MCF 10A (cell line): Measurements from ENCODE around the gene TNRC18. TPM values are rescaled to one million over a fixed set of nuclear protein-coding genes. Genes with fewer than 3 reads are reported as not detected.
A peak's percentile ranks its signal among the peaks of the same experiment; 100 is the strongest.

Experiments
- BruUV-seq: library from RNA; stranded (reverse); fragments of 400-500 nt; replicated peaks from 2 replicates; lab custom pipeline; 2021; lab: Mats Ljungman, UMichigan
- CTCF ChIA-PET: fragments of 300-600 bp; sonication (Branson Sonifier 250); formaldehyde crosslinking; extraction: SDS; loops from one replicate; lab custom pipeline; 2021; ENCODE audit warnings: antibody characterized with exemption, inconsistent platforms; lab: Yijun Ruan, JAX
- POLR2A ChIA-PET: fragments of 300-600, 350-650 bp; sonication (Branson Sonifier 250); formaldehyde crosslinking; extraction: SDS; loops from one replicate; lab custom pipeline; 2020; ENCODE audit warnings: antibody characterized with exemption, inconsistent platforms; lab: Yijun Ruan, JAX
- DNase-seq: peaks from one replicate; pipeline ENCODE4 v3.0.0-alpha.2; 2018; ENCODE audit not compliant: unreplicated experiment
- H3K27ac Mint-ChIP-seq: one replicate; pipeline ENCODE4 v1.8.0; 2022; ENCODE audit warnings: mild to moderate bottlenecking, low read depth, mixed read lengths; ENCODE audit not compliant: unreplicated experiment
- H3K27me3 Mint-ChIP-seq: one replicate; pipeline ENCODE4 v1.8.0; 2022; ENCODE audit warnings: mixed read lengths; ENCODE audit not compliant: insufficient read depth, unreplicated experiment
- H3K36me3 Mint-ChIP-seq: one replicate; pipeline ENCODE4 v1.8.0; 2022; ENCODE audit warnings: mild to moderate bottlenecking, moderate library complexity, mixed read lengths; ENCODE audit not compliant: insufficient read depth, unreplicated experiment
- H3K4me1 Mint-ChIP-seq: one replicate; pipeline ENCODE4 v1.8.0; 2022; ENCODE audit warnings: mixed read lengths; ENCODE audit not compliant: insufficient read depth, unreplicated experiment
- H3K4me3 Mint-ChIP-seq: one replicate; pipeline ENCODE4 v1.8.0; 2022; ENCODE audit warnings: mild to moderate bottlenecking, moderate library complexity, mixed read lengths; ENCODE audit not compliant: unreplicated experiment
- H3K9me3 Mint-ChIP-seq: one replicate; pipeline ENCODE4 v1.8.0; 2022; ENCODE audit warnings: mixed read lengths; ENCODE audit not compliant: unreplicated experiment
- intact Hi-C: fragments of 100-400 bp; cut with micrococcal nuclease; formaldehyde crosslinking; loops from 2 replicates; pipeline ENCODE4 v1.14.1; 2022
- total RNA-seq: library from RNA; stranded (reverse); gene quantifications from 2 replicates; pipeline ENCODE4 v1.2.3, GENCODE V29; 2022
- TF ChIP-seq, protein P1 (sequence below): fragments of 200-600 bp; IDR thresholded peaks from one replicate; pipeline ENCODE4 v1.8.0; 2022; ENCODE audit warnings: antibody characterized with exemption, mild to moderate bottlenecking; ENCODE audit not compliant: unreplicated experiment

The TNRC18 gene
- total RNA-seq, 1 experiment from 2014 or later, result 132 TPM

DNA sequence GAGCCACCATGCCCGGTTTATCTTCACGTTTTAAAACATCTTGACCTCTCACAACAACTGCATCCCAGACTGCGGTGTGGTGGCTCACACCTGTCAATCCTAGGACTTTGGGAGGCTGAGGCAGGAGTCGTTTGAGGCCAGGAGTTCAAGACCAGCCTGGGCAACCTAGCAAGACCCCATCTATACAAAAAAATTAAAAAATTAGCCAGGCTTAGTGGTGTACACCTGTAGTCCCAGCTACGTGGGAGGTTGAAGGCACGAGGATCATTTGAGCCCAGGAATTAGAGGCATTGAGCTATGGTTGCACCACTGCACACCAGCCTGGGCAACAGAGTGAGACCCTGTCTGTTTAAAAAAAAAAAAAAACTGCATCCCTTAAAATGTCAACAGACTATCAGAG is 20.2 kb downstream of the TNRC18 start:
- POLR2A ChIA-PET, result interaction anchor here (1.7 kb wide), 1 partner anchor 19 kb away, joined by 4 read pairs; no protein-coding TSS in a partner anchor
- BruUV-seq, result no TSS peak
- CTCF ChIA-PET, result no interaction called here

DNA sequence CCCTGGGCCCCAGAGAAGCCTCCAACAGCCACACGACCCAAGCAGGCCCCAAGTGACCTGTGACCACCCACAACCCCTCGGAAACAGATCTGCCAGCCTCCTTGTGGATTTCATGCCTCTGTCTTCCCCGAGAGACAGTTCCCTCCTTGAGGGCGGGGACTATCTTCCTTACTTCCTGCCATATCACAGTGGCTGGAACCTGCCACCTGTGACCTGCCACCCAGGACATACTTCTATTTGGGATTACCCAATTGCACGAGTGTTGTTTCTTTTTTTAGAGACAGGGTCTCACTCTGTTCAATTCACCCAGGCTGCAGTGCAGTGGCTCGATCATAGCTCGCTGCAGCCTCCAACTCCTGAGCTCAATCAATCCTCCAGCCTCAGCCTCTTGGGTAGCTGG is 25.9 kb downstream of the TNRC18 start:
- DNase-seq, result no peak
- Mint-ChIP-seq H3K27me3 (no peaks in the 10 kb centered on the region), H3K4me1 (peaks cover 13% of the 10 kb centered on the region), H3K4me3 (peak overlapping the region; percentile 69), H3K9me3 (no peaks in the 10 kb centered on the region), H3K27ac (peak overlapping the region; percentile 86), H3K36me3 (peaks cover 50% of the 10 kb centered on the region)
- intact Hi-C loops, result loop anchor here (1.0 kb wide), 1 partner anchor 27 kb away; no protein-coding TSS in a partner anchor
- CTCF ChIA-PET, result interaction anchor here (0.7 to 2.1 kb wide), 4 partner anchors 9 to 56 kb away, joined by 3 to 16 read pairs (median 5); no protein-coding TSS in a partner anchor
- POLR2A ChIA-PET, result interaction anchor here (0.6 to 3.0 kb wide), 12 partner anchors 10 to 742 kb away, joined by 3 to 35 read pairs (median 4); no protein-coding TSS in a partner anchor
- TF ChIP-seq, protein P1, sequence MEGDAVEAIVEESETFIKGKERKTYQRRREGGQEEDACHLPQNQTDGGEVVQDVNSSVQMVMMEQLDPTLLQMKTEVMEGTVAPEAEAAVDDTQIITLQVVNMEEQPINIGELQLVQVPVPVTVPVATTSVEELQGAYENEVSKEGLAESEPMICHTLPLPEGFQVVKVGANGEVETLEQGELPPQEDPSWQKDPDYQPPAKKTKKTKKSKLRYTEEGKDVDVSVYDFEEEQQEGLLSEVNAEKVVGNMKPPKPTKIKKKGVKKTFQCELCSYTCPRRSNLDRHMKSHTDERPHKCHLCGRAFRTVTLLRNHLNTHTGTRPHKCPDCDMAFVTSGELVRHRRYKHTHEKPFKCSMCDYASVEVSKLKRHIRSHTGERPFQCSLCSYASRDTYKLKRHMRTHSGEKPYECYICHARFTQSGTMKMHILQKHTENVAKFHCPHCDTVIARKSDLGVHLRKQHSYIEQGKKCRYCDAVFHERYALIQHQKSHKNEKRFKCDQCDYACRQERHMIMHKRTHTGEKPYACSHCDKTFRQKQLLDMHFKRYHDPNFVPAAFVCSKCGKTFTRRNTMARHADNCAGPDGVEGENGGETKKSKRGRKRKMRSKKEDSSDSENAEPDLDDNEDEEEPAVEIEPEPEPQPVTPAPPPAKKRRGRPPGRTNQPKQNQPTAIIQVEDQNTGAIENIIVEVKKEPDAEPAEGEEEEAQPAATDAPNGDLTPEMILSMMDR, result no peak
- BruUV-seq, result no TSS peak

More for the DNA sequence above, 20.2 kb downstream of the TNRC18 start:
- no peak overlapping the region for H3K4me3 Mint-ChIP-seq
- TF ChIP-seq, protein P1, result no peak
- no peak for DNase-seq
- H3K27ac Mint-ChIP-seq, result no peak overlapping the region
- H3K9me3 Mint-ChIP-seq, result no peaks in the 10 kb centered on the region
- H3K36me3 Mint-ChIP-seq, result peaks cover 51% of the 10 kb centered on the region
- H3K4me1 Mint-ChIP-seq, result peaks cover 14% of the 10 kb centered on the region
- no peaks in the 10 kb centered on the region for H3K27me3 Mint-ChIP-seq
- intact Hi-C loops, result no loop called here

DNA sequence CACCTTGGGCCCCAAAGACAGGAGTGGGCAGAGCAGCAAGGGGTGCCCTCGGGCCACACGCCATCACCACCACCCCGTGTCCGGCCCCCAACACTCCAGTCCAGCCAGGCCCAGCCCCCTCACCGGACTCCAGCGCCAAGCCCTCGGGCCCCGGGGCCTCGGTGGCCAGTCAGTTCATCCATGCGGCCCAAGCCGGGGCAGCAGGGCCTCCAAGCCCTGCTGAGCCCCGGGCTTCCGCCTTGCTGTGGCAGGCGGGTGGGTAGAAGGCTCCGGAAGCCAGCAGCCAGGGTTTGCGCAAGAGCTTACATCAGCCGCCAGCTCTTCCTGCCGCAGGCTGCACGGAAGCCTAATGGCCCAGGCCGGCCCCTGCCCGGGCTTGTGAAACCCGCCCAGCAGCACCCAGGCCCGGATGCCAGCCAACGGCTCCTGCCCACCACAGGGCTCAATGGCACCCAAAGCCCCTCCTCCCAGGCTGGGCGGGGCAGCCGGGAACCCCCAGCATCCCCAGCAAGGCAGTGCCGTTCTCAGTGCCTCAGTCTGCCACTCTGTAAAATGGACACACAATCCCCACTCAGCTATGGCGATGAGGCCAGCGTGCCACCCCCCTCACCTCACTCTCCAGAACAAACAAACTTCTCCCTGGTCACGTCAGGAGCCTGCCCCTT is 26.5 kb downstream of the TNRC18 start:
- TF ChIP-seq, protein P1, result no peak
- Mint-ChIP-seq H3K9me3 (no peaks in the 10 kb centered on the region), H3K4me3 (peak overlapping the region; percentile 69), H3K27me3 (no peaks in the 10 kb centered on the region), H3K27ac (peak overlapping the region; percentile 86), H3K4me1 (peaks cover 13% of the 10 kb centered on the region), H3K36me3 (peaks cover 50% of the 10 kb centered on the region)
- POLR2A ChIA-PET, result interaction anchor here (0.6 to 3.0 kb wide), 18 partner anchors 11 to 307 kb away, joined by 3 to 35 read pairs (median 4); no protein-coding TSS in a partner anchor
- no TSS peak for BruUV-seq
- intact Hi-C loops, result loop anchor here (1.0 kb wide), 3 partner anchors 27 to 157 kb away; no protein-coding TSS in a partner anchor
- CTCF ChIA-PET, result interaction anchor here (0.5 to 2.1 kb wide), 21 partner anchors 9 to 293 kb away, joined by 3 to 16 read pairs (median 3); partner anchors contain the start of gene TNRC18
- peak; percentile 97 for DNase-seq

DNA sequence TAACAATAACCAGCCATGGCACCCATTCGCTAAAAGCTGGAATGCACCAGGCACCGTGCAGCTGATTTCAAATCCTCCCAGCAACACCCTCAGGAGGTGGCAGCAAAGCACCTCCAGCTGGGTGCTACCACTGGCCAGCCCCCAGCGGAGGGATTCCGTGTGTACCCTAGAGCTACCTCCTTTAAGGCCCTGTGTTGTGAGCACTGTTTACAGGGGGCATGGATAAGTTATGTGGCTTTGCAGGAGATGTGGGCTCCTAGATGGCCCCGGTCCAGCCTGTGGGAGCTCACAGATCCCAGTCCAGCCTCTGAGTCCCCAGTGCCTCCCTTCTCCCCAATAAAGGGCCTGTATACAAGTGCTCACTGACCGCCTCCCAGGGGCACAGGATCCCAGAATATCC is 27.1 kb downstream of the TNRC18 start:
- DNase-seq, result peak; percentile 80
- TSS peak; percentile 64 for BruUV-seq
- POLR2A ChIA-PET, result interaction anchor here (0.5 to 3.0 kb wide), 17 partner anchors 11 to 308 kb away, joined by 3 to 35 read pairs (median 4); no protein-coding TSS in a partner anchor

More for the DNA sequence above, 27.1 kb downstream of the TNRC18 start:
- Mint-ChIP-seq H3K27me3 (no peaks in the 10 kb centered on the region), H3K4me3 (peak overlapping the region; percentile 69), H3K4me1 (peaks cover 12% of the 10 kb centered on the region), H3K36me3 (peaks cover 49% of the 10 kb centered on the region), H3K27ac (peak overlapping the region; percentile 86), H3K9me3 (no peaks in the 10 kb centered on the region)
- intact Hi-C loops, result loop anchor here (1.0 kb wide), 2 partner anchors 54 to 156 kb away; no protein-coding TSS in a partner anchor
- TF ChIP-seq, protein P1, result peak; percentile 69
- CTCF ChIA-PET, result interaction anchor here (0.5 to 2.1 kb wide), 24 partner anchors 10 to 292 kb away, joined by 3 to 16 read pairs (median 3); partner anchors contain the start of gene TNRC18
